Glutamatergic neuron (in vitro differentiated cells): Measurements from ENCODE around the gene DMAP1. TPM values are rescaled to one million over a fixed set of nuclear protein-coding genes. Genes with fewer than 3 reads are reported as not detected.
A peak's percentile ranks its signal among the peaks of the same experiment; 100 is the strongest.
"Not testable (repeated sequence)": the region's sequence is repeated elsewhere in the genome, so short reads cannot be mapped to it uniquely, and the experiment has no call there.

Source experiments
- DNase-seq: peaks from one replicate; pipeline ENCODE4 v3.0.0; 2022
- H3K27ac Mint-ChIP-seq: one replicate; pipeline ENCODE4 v1.8.0; 2020; ENCODE audit warnings: mild to moderate bottlenecking, mixed read lengths, inconsistent platforms; ENCODE audit not compliant: unreplicated experiment
- H3K27me3 Mint-ChIP-seq: one replicate; pipeline ENCODE4 v1.8.0; 2020; ENCODE audit warnings: mild to moderate bottlenecking, moderate library complexity, mixed read lengths, inconsistent platforms; ENCODE audit not compliant: unreplicated experiment
- H3K36me3 Mint-ChIP-seq: one replicate; pipeline ENCODE4 v1.8.0; 2020; ENCODE audit warnings: mild to moderate bottlenecking, mixed read lengths, inconsistent platforms; ENCODE audit not compliant: unreplicated experiment
- H3K4me1 Mint-ChIP-seq: one replicate; pipeline ENCODE4 v1.8.0; 2020; ENCODE audit warnings: mild to moderate bottlenecking, low read depth, mixed read lengths, inconsistent platforms; ENCODE audit not compliant: unreplicated experiment
- H3K4me3 Mint-ChIP-seq: one replicate; pipeline ENCODE4 v1.8.0; 2020; ENCODE audit warnings: mild to moderate bottlenecking, mixed read lengths, inconsistent platforms; ENCODE audit not compliant: unreplicated experiment
- H3K9me3 Mint-ChIP-seq: one replicate; pipeline ENCODE4 v1.8.0; 2020; ENCODE audit warnings: mild to moderate bottlenecking, moderate library complexity, mixed read lengths, inconsistent platforms; ENCODE audit not compliant: unreplicated experiment
- CTCF ChIP-seq: fragments of 200-600 bp; sonication (generic); IDR thresholded peaks from one replicate; pipeline ENCODE4 v1.5.0; 2021; ENCODE audit not compliant: partially characterized antibody, unreplicated experiment
- total RNA-seq: library from RNA; stranded (reverse); fragmentation: NEBNext Ultra II Directional; extraction: Animal tissue kit (Norgen Biotek cat#: 25700); gene quantifications from one replicate; pipeline ENCODE4 v1.2.1, GENCODE V29; 2021; ENCODE audit not compliant: unreplicated experiment

DMAP1 gene
- total RNA-seq, 1 donor from 2014 or later, result 62.6 TPM

- no peak for DNase-seq
- no peaks in the 10 kb centered on the region for H3K4me1 Mint-ChIP-seq
- H3K4me3 Mint-ChIP-seq, result no peak overlapping the region
- H3K9me3 Mint-ChIP-seq, result no peaks in the 10 kb centered on the region
- H3K27me3 Mint-ChIP-seq, result no peaks in the 10 kb centered on the region
- no peaks in the 10 kb centered on the region for H3K36me3 Mint-ChIP-seq
- no peak overlapping the region for H3K27ac Mint-ChIP-seq
- TF ChIP-seq CTCF, result no peak
These were observed 12.9 kb upstream of the DMAP1 start for GRCh38 chr1:44200336-44200735.

- H3K27ac Mint-ChIP-seq, H3K4me1 Mint-ChIP-seq, H3K27me3 Mint-ChIP-seq, H3K9me3 Mint-ChIP-seq, DNase-seq, H3K36me3 Mint-ChIP-seq, H3K4me3 Mint-ChIP-seq: not testable (repeated sequence)
These were observed 6.7 kb upstream of the DMAP1 start for GRCh38 chr1:44206545-44206944.

DNA sequence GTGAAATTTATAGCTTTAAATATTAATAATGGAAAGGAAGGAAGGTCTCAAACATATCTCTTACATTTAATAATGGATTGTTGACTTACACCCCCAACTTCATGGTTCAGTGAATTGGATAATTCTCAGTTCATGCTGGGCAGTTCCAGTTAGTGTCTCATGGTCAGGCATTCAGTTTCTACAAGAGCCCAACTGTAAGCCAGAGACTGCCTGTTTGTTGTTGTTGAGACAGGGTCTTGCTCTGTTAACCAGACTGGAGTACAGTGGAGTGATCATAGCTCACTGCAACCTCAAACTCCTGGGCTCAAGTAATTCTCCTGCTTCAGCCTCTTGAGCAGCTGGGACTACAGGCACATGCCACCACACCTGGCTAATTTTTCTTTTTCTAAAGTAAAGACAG, 5.0 kb upstream of the DMAP1 start:
- Mint-ChIP-seq H3K9me3 (no peaks in the 10 kb centered on the region), H3K27me3 (peaks cover 3% of the 10 kb centered on the region), H3K27ac (no peak overlapping the region), H3K4me3 (no peak overlapping the region), H3K4me1 (no peaks in the 10 kb centered on the region), H3K36me3 (no peaks in the 10 kb centered on the region)
- TF ChIP-seq CTCF, result no peak
- DNase-seq, result no peak

DNA sequence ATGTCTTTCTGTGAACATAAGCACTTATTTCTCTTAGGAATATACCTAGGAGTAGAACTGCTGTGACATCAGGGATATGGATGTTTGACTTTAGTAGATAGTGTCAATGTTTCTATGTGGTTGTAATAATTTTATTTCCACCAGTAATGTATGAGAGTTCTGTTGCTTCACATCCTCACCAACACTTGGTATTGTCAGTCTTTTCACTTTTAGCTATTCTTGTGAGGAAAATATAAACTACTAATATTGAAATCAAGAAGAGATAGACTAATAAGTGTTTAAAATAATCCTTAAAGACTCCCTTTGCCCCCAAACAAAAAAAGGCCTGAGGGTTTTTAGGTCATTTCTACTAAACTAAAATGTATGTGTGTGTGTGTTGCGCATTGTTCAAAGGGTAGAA, 2.7 kb upstream of the DMAP1 start:
- Mint-ChIP-seq H3K27ac (no peak overlapping the region), H3K4me1 (peaks cover 4% of the 10 kb centered on the region), H3K27me3 (peaks cover 6% of the 10 kb centered on the region), H3K36me3 (no peaks in the 10 kb centered on the region), H3K4me3 (no peak overlapping the region), H3K9me3 (no peaks in the 10 kb centered on the region)
- no peak for TF ChIP-seq CTCF
- DNase-seq, result no peak

DNA sequence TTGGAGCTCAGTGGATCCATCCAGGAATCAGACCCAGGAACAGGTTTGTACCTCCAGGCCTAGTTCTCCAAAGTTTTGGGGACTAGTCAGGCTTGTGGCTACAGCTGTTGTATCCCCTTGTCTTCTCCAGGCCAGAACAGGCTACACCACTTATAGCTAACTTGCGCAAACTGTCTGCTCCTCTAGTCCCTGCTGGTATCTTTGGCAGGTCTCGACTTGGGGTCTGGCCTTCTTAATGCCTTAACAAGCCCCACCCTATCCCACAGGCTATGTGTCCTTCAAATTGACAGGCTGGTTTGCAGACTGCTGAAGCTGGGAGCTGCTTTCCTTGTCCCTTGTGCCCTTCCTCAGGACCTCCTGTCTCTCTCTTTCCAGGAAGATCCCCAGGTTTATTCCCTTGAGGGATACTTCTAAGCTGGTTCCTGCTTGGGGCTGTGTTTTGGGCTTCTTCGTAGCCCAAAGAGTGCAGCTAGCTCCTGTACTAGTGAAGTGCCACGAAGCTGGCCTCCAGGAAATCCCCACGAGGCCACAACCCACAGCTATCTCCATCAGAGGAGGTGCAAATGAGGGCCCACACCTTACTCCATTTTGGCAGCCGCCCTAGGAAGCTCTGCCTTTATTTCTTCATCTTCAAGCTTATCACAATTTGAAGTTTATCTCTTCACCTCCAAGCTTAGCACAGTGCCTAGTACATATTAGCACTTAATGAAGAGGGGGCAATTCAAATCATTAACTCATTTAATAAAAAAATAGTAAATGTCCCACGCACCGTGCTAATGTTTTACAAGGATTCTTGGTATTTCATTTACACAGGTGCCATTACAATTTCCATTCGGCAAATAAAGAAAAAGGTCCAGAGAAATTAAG, 683 bp upstream of the DMAP1 start:
- Mint-ChIP-seq H3K4me1 (peaks cover 10% of the 10 kb centered on the region), H3K36me3 (no peaks in the 10 kb centered on the region), H3K27me3 (peaks cover 10% of the 10 kb centered on the region), H3K27ac (peak overlapping the region; percentile 73), H3K9me3 (no peaks in the 10 kb centered on the region), H3K4me3 (peak overlapping the region; percentile 94)
- no peak for DNase-seq
- TF ChIP-seq CTCF, result no peak
